Mesenchymal stem cell (in vitro differentiated cells and primary cell): ENCODE data around the gene CD274.

Experiments
- DNase-seq: peaks from one replicate; pipeline ENCODE4 v3.0.0-alpha.2; 2013
- H2AFZ ChIP-seq: one replicate; pipeline ENCODE4 v1.6.1; 2013; ENCODE audit warnings: low read depth, mild to moderate bottlenecking, control low read depth, inconsistent platforms, low read length, moderate library complexity
- H2AK5ac ChIP-seq: 2 replicates; pipeline ENCODE4 v1.6.1; 2013; ENCODE audit warnings: low read length, moderate library complexity, mild to moderate bottlenecking, inconsistent platforms; ENCODE audit not compliant: severe bottlenecking
- H2BK120ac ChIP-seq: one replicate; pipeline ENCODE4 v1.6.1; 2013; ENCODE audit warnings: low read depth, mild to moderate bottlenecking, inconsistent platforms, low read length, moderate library complexity
- H2BK12ac ChIP-seq, 2 experiments: one replicate each; pipeline ENCODE4 v1.6.1; 2013; ENCODE audit warnings: inconsistent platforms in 2 of 2, low read length in 2 of 2, mild to moderate bottlenecking in 2 of 2, moderate library complexity in 2 of 2, control low read depth in 1 of 2
- H2BK15ac ChIP-seq: one replicate; pipeline ENCODE4 v1.6.1; 2013; ENCODE audit warnings: mild to moderate bottlenecking, low read depth, inconsistent platforms; ENCODE audit not compliant: poor library complexity, severe bottlenecking
- H2BK5ac ChIP-seq: 2 replicates; pipeline ENCODE4 v1.6.1; 2013; ENCODE audit warnings: low read depth, mild to moderate bottlenecking, low read length, control low read depth, inconsistent platforms; ENCODE audit not compliant: poor library complexity, severe bottlenecking
- H3K14ac ChIP-seq, 2 experiments: one replicate each; pipeline ENCODE4 v1.6.1; 2013; ENCODE audit warnings: inconsistent platforms in 2 of 2, low read length in 2 of 2, control low read depth in 1 of 2, mild to moderate bottlenecking in 1 of 2, moderate library complexity in 1 of 2
- H3K18ac ChIP-seq, 2 experiments: one replicate each; pipeline ENCODE4 v1.6.1; 2013; ENCODE audit warnings: inconsistent platforms in 2 of 2, low read length in 2 of 2, control low read depth in 1 of 2, low read depth in 1 of 2, mild to moderate bottlenecking in 1 of 2
- H3K23ac ChIP-seq, 2 experiments: one replicate each; pipeline ENCODE4 v1.6.1; 2013; ENCODE audit warnings: inconsistent platforms in 2 of 2, low read length in 2 of 2, mild to moderate bottlenecking in 2 of 2, moderate library complexity in 2 of 2, control low read depth in 1 of 2
- H3K27ac ChIP-seq: 2 replicates; pipeline ENCODE4 v1.5.1; 2013; ENCODE audit warnings: mild to moderate bottlenecking, moderate library complexity, low read length, control low read depth, inconsistent platforms; ENCODE audit not compliant: poor library complexity, severe bottlenecking
- H3K27me3 ChIP-seq, 2 experiments: 2 replicates each; pipeline versions ENCODE4 v1.6.1 to v1.7.0; 2013; ENCODE audit warnings: low read length in 2 of 2, mild to moderate bottlenecking in 2 of 2, moderate library complexity in 2 of 2, control low read depth in 1 of 2, inconsistent platforms in 1 of 2; ENCODE audit not compliant: control insufficient read depth in 1 of 2, insufficient read depth in 1 of 2
- H3K36me3 ChIP-seq, 2 experiments: 2 replicates each; pipeline versions ENCODE4 v1.6.1 to v1.7.0; 2013; ENCODE audit warnings: low read length in 2 of 2, control low read depth in 1 of 2, inconsistent platforms in 1 of 2, low read depth in 1 of 2, mild to moderate bottlenecking in 1 of 2; ENCODE audit not compliant: insufficient read depth in 2 of 2, control insufficient read depth in 1 of 2
- H3K4ac ChIP-seq, 2 experiments: one replicate each; pipeline ENCODE4 v1.6.1; 2013; ENCODE audit warnings: inconsistent platforms in 2 of 2, low read length in 2 of 2, mild to moderate bottlenecking in 2 of 2, moderate library complexity in 2 of 2, control low read depth in 1 of 2, low read depth in 1 of 2
- H3K4me1 ChIP-seq: 2 replicates; pipeline ENCODE4 v1.6.1; 2013; ENCODE audit warnings: low read depth, low read length, control low read depth; ENCODE audit not compliant: control insufficient read depth, insufficient read depth
- H3K4me2 ChIP-seq: 2 replicates; pipeline ENCODE4 v1.6.1; 2013; ENCODE audit warnings: low read length, mild to moderate bottlenecking, inconsistent platforms; ENCODE audit not compliant: poor library complexity, severe bottlenecking
- H3K4me3 ChIP-seq, 2 experiments: 2 replicates each; pipeline versions ENCODE4 v1.5.1 to v1.7.0; 2013; ENCODE audit warnings: low read length in 2 of 2, mild to moderate bottlenecking in 2 of 2, control low read depth in 1 of 2, low read depth in 1 of 2; ENCODE audit not compliant: insufficient read depth in 1 of 2
- H3K79me1 ChIP-seq: replicated peaks from 2 replicates; pipeline ENCODE4 v1.6.1; 2013; ENCODE audit warnings: mild to moderate bottlenecking, control low read depth, low read length, inconsistent platforms; ENCODE audit not compliant: poor library complexity, severe bottlenecking
- H3K9ac ChIP-seq: 2 replicates; pipeline ENCODE4 v1.7.0; 2013; ENCODE audit warnings: mild to moderate bottlenecking, low read length, moderate library complexity
- H3K9me3 ChIP-seq: 2 replicates; pipeline ENCODE4 v1.7.0; 2013; ENCODE audit warnings: mild to moderate bottlenecking, low read length; ENCODE audit not compliant: control insufficient read depth
- H4K8ac ChIP-seq: one replicate; pipeline ENCODE4 v1.6.1; 2013; ENCODE audit warnings: inconsistent platforms, mild to moderate bottlenecking, low read length, moderate library complexity
- H4K91ac ChIP-seq: one replicate; pipeline ENCODE4 v1.6.1; 2013; ENCODE audit warnings: mild to moderate bottlenecking, low read length, inconsistent platforms
- WGBS: methylation state at CpG from one replicate; pipeline ENCODE4 v1.1.7; 2013; ENCODE audit warnings: mixed read lengths; 5-methylcytosine and 5-hydroxymethylcytosine counted together

The CD274 gene

GRCh38 chr9:5425006-5425628, 25.2 kb upstream of the CD274 start:
- peaks cover 3 to 16% of the 10 kb centered on the region in 2 experiments for H3K36me3 ChIP-seq
- H3K4ac ChIP-seq, result no peak overlapping the region
- H3K4me3 ChIP-seq, result no peak overlapping the region
- no peak overlapping the region for H4K91ac ChIP-seq
- no peaks in the 10 kb centered on the region for H3K27me3 ChIP-seq
- H3K79me1 ChIP-seq, result peaks cover 1% of the 10 kb centered on the region
- H2BK120ac ChIP-seq, result no peak overlapping the region
- WGBS, result no CpG with 5 or more reads among the region's 2 CpGs
- H2AK5ac ChIP-seq, result no peak overlapping the region
- no peak overlapping the region for H4K8ac ChIP-seq
- DNase-seq, result peak; percentile 31
- no peaks in the 10 kb centered on the region for H3K9me3 ChIP-seq
- H3K27ac ChIP-seq, result no peak overlapping the region
- H2BK12ac ChIP-seq, result no peak overlapping the region
- H3K9ac ChIP-seq, result no peak overlapping the region
- H2AFZ ChIP-seq, result no peak overlapping the region
- H3K23ac ChIP-seq, result no peak overlapping the region
- no peak overlapping the region for H3K14ac ChIP-seq
- H2BK5ac ChIP-seq, result no peak overlapping the region
- no peaks in the 10 kb centered on the region for H3K4me1 ChIP-seq
- H2BK15ac ChIP-seq, result no peak overlapping the region
- no peak overlapping the region for H3K18ac ChIP-seq
- H3K4me2 ChIP-seq, result no peak overlapping the region

GRCh38 chr9:5427005-5427404, 23.3 kb upstream of the CD274 start:
- no peak for DNase-seq
- H2AFZ ChIP-seq, result no peak overlapping the region
- H3K9ac ChIP-seq, result no peak overlapping the region
- no peak overlapping the region for H2AK5ac ChIP-seq
- H2BK120ac ChIP-seq, result no peak overlapping the region
- no peak overlapping the region for H3K4me2 ChIP-seq
- H3K27ac ChIP-seq, result no peak overlapping the region
- no peak overlapping the region for H2BK12ac ChIP-seq
- no peaks in the 10 kb centered on the region for H3K27me3 ChIP-seq
- peaks cover 3 to 22% of the 10 kb centered on the region in 2 experiments for H3K36me3 ChIP-seq
- peaks cover 1% of the 10 kb centered on the region for H3K79me1 ChIP-seq
- H3K4ac ChIP-seq, result no peak overlapping the region
- no peak overlapping the region for H3K23ac ChIP-seq
- H4K91ac ChIP-seq, result no peak overlapping the region
- H4K8ac ChIP-seq, result no peak overlapping the region
- H3K9me3 ChIP-seq, result no peaks in the 10 kb centered on the region
- H3K18ac ChIP-seq, result no peak overlapping the region
- H2BK5ac ChIP-seq, result no peak overlapping the region
- no peaks in the 10 kb centered on the region for H3K4me1 ChIP-seq
- H2BK15ac ChIP-seq, result no peak overlapping the region
- no peak overlapping the region for H3K4me3 ChIP-seq
- H3K14ac ChIP-seq, result no peak overlapping the region

DNA sequence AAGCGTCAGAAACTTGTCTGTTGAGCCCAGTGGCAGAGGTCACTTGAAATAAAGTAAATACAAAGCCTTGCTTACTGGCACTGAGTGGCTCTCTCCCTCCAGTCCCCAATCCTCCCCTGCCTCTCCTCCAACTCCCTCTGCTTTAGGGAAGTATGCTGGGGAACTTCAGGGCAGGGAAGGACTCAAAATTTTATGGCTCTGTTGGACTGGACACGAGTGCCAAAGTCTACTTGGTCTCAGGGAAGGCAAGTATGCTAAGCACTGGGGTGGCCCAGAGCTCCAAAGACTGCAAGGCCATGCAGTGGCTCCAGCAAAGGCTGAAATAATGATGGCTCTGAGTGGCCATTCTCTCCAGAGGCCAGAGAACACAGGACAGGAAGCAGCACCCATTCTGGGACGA, 22.2 kb upstream of the CD274 start:
- Histone ChIP-seq H3K27ac (no peak overlapping the region), H4K91ac (no peak overlapping the region), H3K23ac (no peak overlapping the region), H2BK12ac (no peak overlapping the region), H3K18ac (no peak overlapping the region), H3K4me1 (no peaks in the 10 kb centered on the region), H3K36me3 (peaks cover 11 to 22% of the 10 kb centered on the region in 2 experiments), H3K27me3 (no peaks in the 10 kb centered on the region), H3K4ac (no peak overlapping the region), H2AFZ (no peak overlapping the region), H2BK5ac (no peak overlapping the region), H3K9me3 (no peaks in the 10 kb centered on the region), H3K9ac (no peak overlapping the region), H2AK5ac (no peak overlapping the region), H2BK120ac (no peak overlapping the region), H4K8ac (no peak overlapping the region), H3K14ac (no peak overlapping the region), H3K79me1 (peaks cover 1% of the 10 kb centered on the region), H3K4me2 (no peak overlapping the region), H3K4me3 (no peak overlapping the region), H2BK15ac (no peak overlapping the region)
- no peak for DNase-seq
- 77% methylated on average over 3 of the region's 3 CpGs for WGBS

GRCh38 chr9:5428794-5429528, 21.4 kb upstream of the CD274 start:
- Histone ChIP-seq H3K4me3 (no peak overlapping the region), H3K27me3 (no peaks in the 10 kb centered on the region), H3K4me1 (no peaks in the 10 kb centered on the region), H3K4me2 (no peak overlapping the region), H3K36me3 (peaks cover 18 to 22% of the 10 kb centered on the region in 2 experiments), H3K14ac (no peak overlapping the region), H2BK12ac (no peak overlapping the region), H3K27ac (no peak overlapping the region), H2BK120ac (no peak overlapping the region), H2AFZ (no peak overlapping the region), H3K79me1 (peaks cover 1% of the 10 kb centered on the region), H3K9ac (no peak overlapping the region), H3K23ac (no peak overlapping the region), H4K8ac (no peak overlapping the region), H3K18ac (no peak overlapping the region), H2AK5ac (no peak overlapping the region), H3K4ac (no peak overlapping the region), H4K91ac (no peak overlapping the region), H2BK5ac (no peak overlapping the region), H2BK15ac (no peak overlapping the region), H3K9me3 (no peaks in the 10 kb centered on the region)
- 98% methylated on average over 2 of the region's 2 CpGs for WGBS
- DNase-seq, result no peak
